GM23338 (cell line): ENCODE measurements around the gene CROCC2. TPM values are rescaled to one million over a fixed set of nuclear protein-coding genes. Genes with fewer than 3 reads are reported as not detected.

Experiments
- ATAC-seq: fragments of 200-7000 bp; cut with Tn5 transposase; 3 replicates; pipeline ENCODE4 v1.9.1; 2020
- DNase-seq: peaks from one replicate; pipeline ENCODE4 v3.0.0-alpha.2; 2015; ENCODE audit warnings: low spot score
- H2AFZ ChIP-seq: fragments of 200-600 bp; sonication (generic); 2 replicates; pipeline ENCODE4 v1.8.0; 2016; ENCODE audit warnings: antibody characterized with exemption, mild to moderate bottlenecking, moderate library complexity
- H3F3A ChIP-seq: fragments of 200-600 bp; sonication (generic); replicated peaks from 2 replicates; pipeline ENCODE4 v1.8.0; 2017; ENCODE audit warnings: antibody characterized with exemption, mixed run types, low read depth
- H3K27ac ChIP-seq: fragments of 200-600 bp; sonication (generic); 2 replicates; pipeline ENCODE4 v1.6.1; 2016; ENCODE audit warnings: low read depth
- H3K27me3 ChIP-seq: fragments of 200-600 bp; sonication (generic); 2 replicates; pipeline ENCODE4 v1.8.0; 2016; ENCODE audit warnings: mild to moderate bottlenecking, mixed run types, moderate library complexity; ENCODE audit not compliant: insufficient read depth
- H3K36me3 ChIP-seq: fragments of 200-600 bp; sonication (generic); 2 replicates; pipeline ENCODE4 v1.8.0; 2016; ENCODE audit warnings: mild to moderate bottlenecking; ENCODE audit not compliant: insufficient read depth
- H3K4me1 ChIP-seq: fragments of 200-600 bp; sonication (generic); 2 replicates; pipeline ENCODE4 v1.8.0; 2016; ENCODE audit warnings: mild to moderate bottlenecking, moderate library complexity; ENCODE audit not compliant: insufficient read depth
- H3K4me2 ChIP-seq: fragments of 200-600 bp; sonication (generic); 2 replicates; pipeline ENCODE4 v1.7.1; 2017; ENCODE audit warnings: mixed run types
- H3K4me3 ChIP-seq: fragments of 200-600 bp; sonication (generic); 2 replicates; pipeline ENCODE4 v1.6.1; 2016; ENCODE audit warnings: mixed run types
- H3K79me2 ChIP-seq: fragments of 200-600 bp; sonication (generic); replicated peaks from 2 replicates; pipeline ENCODE4 v1.8.0; 2017; ENCODE audit warnings: mild to moderate bottlenecking; ENCODE audit not compliant: insufficient read depth
- H3K9me2 ChIP-seq: fragments of 200-600 bp; sonication (generic); 2 replicates; pipeline ENCODE4 v1.8.0; 2017; ENCODE audit not compliant: insufficient read depth
- H4K20me1 ChIP-seq: fragments of 200-600 bp; sonication (generic); replicated peaks from 2 replicates; pipeline ENCODE4 v1.8.0; 2017; ENCODE audit warnings: mild to moderate bottlenecking; ENCODE audit not compliant: insufficient read depth
- H3K27ac Mint-ChIP-seq: 2 replicates; pipeline ENCODE4 v1.8.0; 2020; ENCODE audit warnings: inconsistent platforms, mild to moderate bottlenecking, moderate library complexity, mixed read lengths
- H3K27me3 Mint-ChIP-seq: 3 replicates; pipeline ENCODE4 v1.8.0; 2022; ENCODE audit warnings: low read depth, mild to moderate bottlenecking, moderate library complexity, mixed read lengths, inconsistent platforms; ENCODE audit not compliant: insufficient read depth, poor library complexity
- H3K36me3 Mint-ChIP-seq: 3 replicates; pipeline ENCODE4 v1.8.0; 2021; ENCODE audit warnings: low read depth, mild to moderate bottlenecking, inconsistent platforms, moderate library complexity, mixed read lengths
- H3K4me1 Mint-ChIP-seq: 3 replicates; pipeline ENCODE4 v1.8.0; 2020; ENCODE audit warnings: mild to moderate bottlenecking, inconsistent platforms, mixed read lengths
- H3K4me3 Mint-ChIP-seq: 3 replicates; pipeline ENCODE4 v1.8.0; 2021; ENCODE audit warnings: moderate library complexity, mild to moderate bottlenecking, inconsistent platforms, mixed read lengths
- H3K9me3 Mint-ChIP-seq: 3 replicates; pipeline ENCODE4 v1.8.0; 2020; ENCODE audit warnings: moderate library complexity, mild to moderate bottlenecking, inconsistent platforms, mixed read lengths
- CREB1 ChIP-seq: fragments of 250-450 bp; sonication (Bioruptor Pico); IDR thresholded peaks from 2 replicates; pipeline ENCODE4 v1.5.0; 2020; ENCODE audit warnings: low read depth, mild to moderate bottlenecking, moderate library complexity
- EZH2 ChIP-seq: fragments of 200-600 bp; sonication (generic); IDR thresholded peaks from one replicate; pipeline ENCODE4 v1.8.0; 2017; ENCODE audit warnings: antibody characterized with exemption, mild to moderate bottlenecking, low read depth; ENCODE audit not compliant: unreplicated experiment
- EZH2phosphoT487 ChIP-seq: fragments of 200-600 bp; sonication (generic); IDR thresholded peaks from one replicate; pipeline ENCODE4 v1.8.1; 2018; ENCODE audit warnings: antibody characterized with exemption; ENCODE audit not compliant: unreplicated experiment
- JUNB ChIP-seq: IDR thresholded peaks from one replicate; pipeline ENCODE4 v1.6.1; 2016; ENCODE audit warnings: antibody characterized with exemption; ENCODE audit not compliant: unreplicated experiment
- NANOG ChIP-seq: IDR thresholded peaks from 2 replicates; pipeline ENCODE4 v1.6.1; 2016; ENCODE audit warnings: antibody characterized with exemption, borderline replicate concordance
- POLR2AphosphoS5 ChIP-seq: IDR thresholded peaks from 2 replicates; pipeline ENCODE4 v1.6.1; 2016; ENCODE audit warnings: antibody characterized with exemption, low read depth
- REST ChIP-seq: IDR thresholded peaks from one replicate; pipeline ENCODE4 v1.6.1; 2018; ENCODE audit warnings: antibody characterized with exemption; ENCODE audit not compliant: unreplicated experiment
- STAT1 ChIP-seq: IDR thresholded peaks from one replicate; pipeline ENCODE4 v1.6.1; 2016; ENCODE audit warnings: antibody characterized with exemption; ENCODE audit not compliant: unreplicated experiment
- ZNF114 ChIP-seq: fragments of 250-450 bp; sonication (Bioruptor Pico); IDR thresholded peaks from 2 replicates; pipeline ENCODE4 v1.5.0; 2020; ENCODE audit warnings: mild to moderate bottlenecking, moderate library complexity
- ZNF331 ChIP-seq: fragments of 250-450 bp; sonication (Bioruptor Pico); IDR thresholded peaks from 2 replicates; pipeline ENCODE4 v1.5.0; 2020; ENCODE audit warnings: low read depth, mild to moderate bottlenecking, moderate library complexity
- ZNF462 ChIP-seq: fragments of 250-450 bp; sonication (Bioruptor Pico); IDR thresholded peaks from 2 replicates; pipeline ENCODE4 v1.5.0; 2020; ENCODE audit warnings: mild to moderate bottlenecking, moderate library complexity
- polyA plus RNA-seq: library from polyadenylated mRNA; unstranded; fragments of >200 nt; fragmentation: Nextera tagmentation; extraction: Ambion mirVana; gene quantifications from 2 replicates; pipeline ENCODE4 v1.2.1, GENCODE V29; 2016
- total RNA-seq: library from RNA; depleted of rRNA; stranded (reverse); fragments of >200 nt; shearing (Covaris generic); gene quantifications from 2 replicates; pipeline ENCODE4 v1.2.3, GENCODE V29; 2014
- TF ChIP-seq, protein P1 (sequence below): IDR thresholded peaks from 2 replicates; pipeline ENCODE4 v1.6.1; 2016; ENCODE audit warnings: antibody characterized with exemption
- TF ChIP-seq, protein P2 (sequence below), 2 experiments: fragments of 200-600 bp in 1 of 2; sonication (generic) in 1 of 2; conservative IDR thresholded peaks; 2 replicates each; pipeline versions ENCODE4 v1.5.1 to v1.6.1; 2016 to 2017; ENCODE audit warnings: antibody characterized with exemption in 2 of 2, low read depth in 2 of 2, mild to moderate bottlenecking in 2 of 2, moderate library complexity in 1 of 2

Gene CROCC2
- total and polyA plus RNA-seq, 2 experiments from 2014 or later, result not detected

GRCh38 chr2:241006412-241006811, 100.3 kb downstream of the CROCC2 start:
- Mint-ChIP-seq H3K4me1 (peaks cover 20% of the 10 kb centered on the region), H3K27me3 (peaks cover 14% of the 10 kb centered on the region), H3K36me3 (peaks cover 23% of the 10 kb centered on the region), H3K9me3 (peaks cover 35% of the 10 kb centered on the region), H3K27ac (no peak overlapping the region), H3K4me3 (no peak overlapping the region)
- Histone ChIP-seq H3K27ac (no peak overlapping the region), H3K4me1 (peaks cover 19% of the 10 kb centered on the region), H3K4me2 (no peak overlapping the region), H3F3A (0 out of 2 replicates have a peak, but pooled peaks cover 4% of the 10 kb centered on the region), H3K27me3 (no peaks in the 10 kb centered on the region), H2AFZ (no peak overlapping the region), H4K20me1 (no peaks in the 10 kb centered on the region), H3K9me2 (no peaks in the 10 kb centered on the region), H3K36me3 (no peaks in the 10 kb centered on the region), H3K4me3 (no peak overlapping the region), H3K79me2 (no peaks in the 10 kb centered on the region)
- DNase-seq, result no peak
- TF ChIP-seq POLR2AphosphoS5 (no peak), REST (no peak), CREB1 (CRISPR knock-in tag) (no peak), ZNF114 (CRISPR knock-in tag) (no peak), STAT1 (no peak), ZNF462 (no peak), EZH2 (no peak), JUNB (no peak), EZH2phosphoT487 (no peak), ZNF331 (CRISPR knock-in tag) (no peak), NANOG (no peak)
- TF ChIP-seq, protein P1, sequence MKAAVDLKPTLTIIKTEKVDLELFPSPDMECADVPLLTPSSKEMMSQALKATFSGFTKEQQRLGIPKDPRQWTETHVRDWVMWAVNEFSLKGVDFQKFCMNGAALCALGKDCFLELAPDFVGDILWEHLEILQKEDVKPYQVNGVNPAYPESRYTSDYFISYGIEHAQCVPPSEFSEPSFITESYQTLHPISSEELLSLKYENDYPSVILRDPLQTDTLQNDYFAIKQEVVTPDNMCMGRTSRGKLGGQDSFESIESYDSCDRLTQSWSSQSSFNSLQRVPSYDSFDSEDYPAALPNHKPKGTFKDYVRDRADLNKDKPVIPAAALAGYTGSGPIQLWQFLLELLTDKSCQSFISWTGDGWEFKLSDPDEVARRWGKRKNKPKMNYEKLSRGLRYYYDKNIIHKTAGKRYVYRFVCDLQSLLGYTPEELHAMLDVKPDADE, result no peak
- TF ChIP-seq, protein P2, sequence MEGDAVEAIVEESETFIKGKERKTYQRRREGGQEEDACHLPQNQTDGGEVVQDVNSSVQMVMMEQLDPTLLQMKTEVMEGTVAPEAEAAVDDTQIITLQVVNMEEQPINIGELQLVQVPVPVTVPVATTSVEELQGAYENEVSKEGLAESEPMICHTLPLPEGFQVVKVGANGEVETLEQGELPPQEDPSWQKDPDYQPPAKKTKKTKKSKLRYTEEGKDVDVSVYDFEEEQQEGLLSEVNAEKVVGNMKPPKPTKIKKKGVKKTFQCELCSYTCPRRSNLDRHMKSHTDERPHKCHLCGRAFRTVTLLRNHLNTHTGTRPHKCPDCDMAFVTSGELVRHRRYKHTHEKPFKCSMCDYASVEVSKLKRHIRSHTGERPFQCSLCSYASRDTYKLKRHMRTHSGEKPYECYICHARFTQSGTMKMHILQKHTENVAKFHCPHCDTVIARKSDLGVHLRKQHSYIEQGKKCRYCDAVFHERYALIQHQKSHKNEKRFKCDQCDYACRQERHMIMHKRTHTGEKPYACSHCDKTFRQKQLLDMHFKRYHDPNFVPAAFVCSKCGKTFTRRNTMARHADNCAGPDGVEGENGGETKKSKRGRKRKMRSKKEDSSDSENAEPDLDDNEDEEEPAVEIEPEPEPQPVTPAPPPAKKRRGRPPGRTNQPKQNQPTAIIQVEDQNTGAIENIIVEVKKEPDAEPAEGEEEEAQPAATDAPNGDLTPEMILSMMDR (conservative IDR thresholded peaks at IDR 0.05; ENCODE audit: low read depth in 2 of 2), result no peak
- ATAC-seq, result no peak
